Measurements from ENCODE around the gene CDH4. TPM values are rescaled to one million over a fixed set of nuclear protein-coding genes. Genes with fewer than 3 reads are reported as not detected.

CDH4 gene
- total and polyA plus RNA-seq, 9 donors: 0.12 to 4.4 (median 0.36) TPM

DNA sequence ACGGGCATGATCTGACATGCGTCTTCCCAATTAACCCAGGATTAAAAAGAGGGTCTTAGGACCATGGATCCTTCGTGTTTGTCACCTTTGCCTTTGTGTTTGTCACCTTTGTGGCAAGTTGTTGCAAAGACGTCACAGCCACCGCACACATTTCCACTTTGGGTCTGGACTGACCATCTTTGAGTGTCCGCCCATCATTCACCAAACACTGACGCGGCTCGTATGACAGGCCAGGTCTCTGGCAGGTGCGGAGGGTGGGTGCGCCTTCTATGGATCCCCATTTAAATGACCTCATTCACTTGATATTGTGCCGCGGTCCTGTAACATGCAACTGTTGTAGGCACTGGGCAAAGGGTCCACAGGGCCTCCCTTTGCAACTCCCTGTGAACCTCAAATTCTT is 409.5 kb downstream of the CDH4 start:
- TF ChIP-seq, protein P1, sequence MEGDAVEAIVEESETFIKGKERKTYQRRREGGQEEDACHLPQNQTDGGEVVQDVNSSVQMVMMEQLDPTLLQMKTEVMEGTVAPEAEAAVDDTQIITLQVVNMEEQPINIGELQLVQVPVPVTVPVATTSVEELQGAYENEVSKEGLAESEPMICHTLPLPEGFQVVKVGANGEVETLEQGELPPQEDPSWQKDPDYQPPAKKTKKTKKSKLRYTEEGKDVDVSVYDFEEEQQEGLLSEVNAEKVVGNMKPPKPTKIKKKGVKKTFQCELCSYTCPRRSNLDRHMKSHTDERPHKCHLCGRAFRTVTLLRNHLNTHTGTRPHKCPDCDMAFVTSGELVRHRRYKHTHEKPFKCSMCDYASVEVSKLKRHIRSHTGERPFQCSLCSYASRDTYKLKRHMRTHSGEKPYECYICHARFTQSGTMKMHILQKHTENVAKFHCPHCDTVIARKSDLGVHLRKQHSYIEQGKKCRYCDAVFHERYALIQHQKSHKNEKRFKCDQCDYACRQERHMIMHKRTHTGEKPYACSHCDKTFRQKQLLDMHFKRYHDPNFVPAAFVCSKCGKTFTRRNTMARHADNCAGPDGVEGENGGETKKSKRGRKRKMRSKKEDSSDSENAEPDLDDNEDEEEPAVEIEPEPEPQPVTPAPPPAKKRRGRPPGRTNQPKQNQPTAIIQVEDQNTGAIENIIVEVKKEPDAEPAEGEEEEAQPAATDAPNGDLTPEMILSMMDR (IDR thresholded peaks at IDR 0.05): no peak
- TF ChIP-seq POLR2A (IDR thresholded peaks at IDR 0.05) (no peak), EP300 (IDR thresholded peaks at IDR 0.05) (no peak)
- Histone ChIP-seq H3K27me3 (no peaks in the 10 kb centered on the region), H3K4me3 (no peak overlapping the region), H3K9me3 (no peaks in the 10 kb centered on the region), H3K36me3 (no peaks in the 10 kb centered on the region), H3K4me1 (ENCODE audit: insufficient read depth) (no peaks in the 10 kb centered on the region), H3K27ac (no peak overlapping the region)
- 72 to 84% (median 73%) methylated on average over 13 of the region's 13 CpGs for WGBS, 3 donors
- no peak for DNase-seq
- intact Hi-C loops (cut with DNase I): no loop called here

DNA sequence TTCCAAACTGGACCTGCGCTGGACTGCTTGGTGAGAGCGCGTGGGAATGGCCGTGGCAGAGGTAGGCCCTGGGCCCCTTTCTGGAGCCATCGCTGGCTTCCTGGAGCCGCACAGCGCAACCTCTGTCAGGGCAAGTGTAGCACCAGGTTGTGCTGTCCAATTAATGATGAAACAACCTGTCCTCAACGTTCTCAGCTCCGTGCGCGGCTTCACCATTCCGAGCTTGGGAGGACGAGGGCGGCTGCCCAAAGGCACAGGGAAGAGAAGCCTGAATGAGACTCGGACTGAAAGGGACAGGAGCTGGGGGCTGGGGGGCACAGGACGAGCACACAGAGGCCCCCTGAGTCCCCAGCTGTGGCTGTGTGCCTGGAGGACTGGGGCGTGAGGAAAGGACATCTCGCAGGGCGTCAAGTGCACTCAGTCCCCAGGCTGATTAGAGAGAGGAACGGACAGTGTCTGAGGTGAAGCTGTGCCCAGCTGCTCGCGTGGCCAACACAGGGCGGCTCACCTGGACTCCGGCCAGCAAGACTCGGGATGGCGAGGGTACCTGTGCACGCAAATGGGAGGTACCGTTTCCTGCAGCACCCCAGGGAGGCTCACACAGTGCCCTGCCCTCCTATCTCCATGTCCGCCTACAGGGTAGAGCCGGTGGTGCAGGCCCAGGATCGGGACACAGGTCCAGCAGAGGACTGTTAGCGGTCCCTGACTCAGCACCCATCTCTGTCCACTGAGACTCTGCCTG is 410.3 kb downstream of the CDH4 start:
- Histone ChIP-seq H3K4me3 (no peak overlapping the region), H3K9me3 (no peaks in the 10 kb centered on the region), H3K27ac (no peak overlapping the region), H3K4me1 (ENCODE audit: insufficient read depth) (no peaks in the 10 kb centered on the region), H3K36me3 (no peaks in the 10 kb centered on the region), H3K27me3 (no peaks in the 10 kb centered on the region)
- intact Hi-C loops (cut with DNase I): no loop called here
- no peak for DNase-seq
- WGBS, 3 donors: 62 to 76% (median 65%) methylated on average over 32 of the region's 32 CpGs
- TF ChIP-seq, protein P1 (IDR thresholded peaks at IDR 0.05): no peak
- TF ChIP-seq EP300 (IDR thresholded peaks at IDR 0.05) (no peak), POLR2A (IDR thresholded peaks at IDR 0.05) (no peak)

DNA sequence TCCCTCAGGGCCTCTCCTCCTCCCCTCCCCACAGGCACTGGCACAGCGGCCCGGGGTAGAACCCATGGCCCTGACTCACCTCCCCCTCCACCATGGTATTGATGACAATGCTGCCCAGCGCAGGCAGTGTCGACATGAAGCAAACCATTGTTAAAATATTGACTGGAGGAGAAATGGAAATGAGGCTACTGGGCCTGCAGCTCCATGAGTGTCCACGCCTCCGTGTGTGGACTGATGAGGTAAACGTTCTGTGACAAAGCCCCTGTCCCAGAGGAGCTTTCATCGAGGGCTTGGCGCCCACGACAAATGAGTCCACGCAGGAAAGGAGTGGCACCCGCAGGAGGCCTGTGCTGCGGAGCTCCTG is 410.9 kb downstream of the CDH4 start:
- TF ChIP-seq, protein P1 (IDR thresholded peaks at IDR 0.05): no peak
- no peak for TF ChIP-seq POLR2A (IDR thresholded peaks at IDR 0.05)
- DNase-seq: no peak
- 76 to 82% (median 79%) methylated on average over 13 of the region's 13 CpGs for WGBS, 3 donors
- Histone ChIP-seq H3K36me3 (no peaks in the 10 kb centered on the region), H3K4me3 (no peak overlapping the region), H3K9me3 (no peaks in the 10 kb centered on the region), H3K27ac (no peak overlapping the region), H3K27me3 (no peaks in the 10 kb centered on the region), H3K4me1 (ENCODE audit: insufficient read depth) (no peaks in the 10 kb centered on the region)
- intact Hi-C loops (cut with DNase I): no loop called here

DNA sequence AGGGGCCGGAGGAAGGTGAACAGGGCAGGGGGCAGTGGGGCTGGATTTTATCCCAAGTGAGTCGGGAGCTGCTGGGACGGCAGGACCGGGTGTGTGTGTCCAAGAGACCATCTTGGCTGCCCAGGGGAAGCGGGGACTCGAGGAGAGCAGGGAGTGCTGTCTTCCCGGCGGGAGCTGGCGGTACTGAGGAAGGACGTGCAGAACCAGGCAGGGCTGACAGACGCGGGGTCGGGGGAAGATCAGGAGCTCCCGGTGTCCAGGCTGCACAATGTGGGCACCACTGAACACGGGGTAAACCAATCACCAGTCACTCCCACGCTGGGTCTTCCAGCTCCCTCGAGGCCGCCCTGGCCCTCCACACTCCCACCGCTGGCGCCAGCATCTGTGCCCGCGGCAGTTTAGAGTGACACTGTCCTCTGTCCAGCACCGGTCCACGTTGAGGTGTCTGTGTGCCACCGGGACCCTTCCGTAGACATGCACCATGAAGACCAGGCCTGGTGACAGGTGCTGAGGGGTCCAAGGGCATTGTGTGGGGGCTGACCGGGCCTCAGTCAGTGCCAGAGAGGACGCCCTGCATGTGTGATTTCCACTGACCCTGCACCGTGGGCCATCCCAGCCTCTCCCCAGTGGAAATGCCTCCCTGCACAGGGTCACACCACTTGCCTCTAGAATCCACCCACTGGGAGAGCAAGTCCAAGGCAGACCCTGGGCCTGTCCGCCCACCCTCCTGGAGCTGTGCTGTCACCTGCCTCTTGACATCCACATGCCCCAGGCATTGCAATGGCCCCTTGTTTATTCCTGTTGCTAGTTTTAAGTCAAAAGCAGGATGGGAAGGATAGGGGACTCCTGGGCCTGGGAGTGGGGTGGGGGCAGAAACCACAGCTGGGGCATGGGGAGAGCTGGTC is 411.7 kb downstream of the CDH4 start:
- Histone ChIP-seq H3K9me3 (no peaks in the 10 kb centered on the region), H3K4me1 (ENCODE audit: insufficient read depth) (no peaks in the 10 kb centered on the region), H3K4me3 (no peak overlapping the region), H3K36me3 (no peaks in the 10 kb centered on the region), H3K27me3 (no peaks in the 10 kb centered on the region), H3K27ac (no peak overlapping the region)
- DNase-seq: no peak
- intact Hi-C loops (cut with DNase I): no loop called here
- WGBS, 3 donors: 71 to 82% (median 72%) methylated on average over 30 of the region's 30 CpGs
- TF ChIP-seq POLR2A (IDR thresholded peaks at IDR 0.05) (no peak), EP300 (IDR thresholded peaks at IDR 0.05) (no peak)
- TF ChIP-seq, protein P1 (IDR thresholded peaks at IDR 0.05): no peak

Data from ovary (tissue), 9 donors.